Measurements from ENCODE around the gene ERC2.

ERC2 gene

GRCh38 chr3:55766753-55767152 lies 701.5 kb downstream of the ERC2 start:
- DNase-seq (ENCODE audit: low read depth in 2 of 3, low spot score in 2 of 3), result no peak

GRCh38 chr3:55765906-55766701 lies 702.2 kb downstream of the ERC2 start:
- DNase-seq (ENCODE audit: low read depth in 2 of 3, low spot score in 2 of 3), result no peak

DNA sequence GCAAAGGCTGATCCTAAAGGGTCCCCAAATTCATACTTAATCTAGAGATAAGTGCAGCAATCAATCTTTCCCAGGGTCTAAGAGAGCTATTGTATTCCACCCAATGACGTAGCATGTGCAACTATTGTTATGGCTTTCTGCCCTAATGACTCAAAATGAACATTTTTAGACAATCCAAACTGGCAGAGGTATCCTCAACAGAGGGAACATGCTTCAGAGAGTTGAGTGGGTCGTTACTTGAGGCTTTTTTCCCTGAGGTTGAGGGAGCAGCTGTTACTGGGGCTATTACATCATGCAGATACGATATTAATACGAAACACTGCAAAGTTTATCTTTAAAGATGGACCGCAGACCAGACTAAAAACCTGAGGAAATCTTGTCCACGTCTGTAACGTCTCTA lies 702.9 kb downstream of the ERC2 start:
- no peak for DNase-seq (ENCODE audit: low read depth in 2 of 3, low spot score in 2 of 3)

- DNase-seq (ENCODE audit: low read depth in 2 of 3, low spot score in 2 of 3), result no peak
Measured at GRCh38 chr3:55756976-55757375, 711.3 kb downstream of the ERC2 start.

DNA sequence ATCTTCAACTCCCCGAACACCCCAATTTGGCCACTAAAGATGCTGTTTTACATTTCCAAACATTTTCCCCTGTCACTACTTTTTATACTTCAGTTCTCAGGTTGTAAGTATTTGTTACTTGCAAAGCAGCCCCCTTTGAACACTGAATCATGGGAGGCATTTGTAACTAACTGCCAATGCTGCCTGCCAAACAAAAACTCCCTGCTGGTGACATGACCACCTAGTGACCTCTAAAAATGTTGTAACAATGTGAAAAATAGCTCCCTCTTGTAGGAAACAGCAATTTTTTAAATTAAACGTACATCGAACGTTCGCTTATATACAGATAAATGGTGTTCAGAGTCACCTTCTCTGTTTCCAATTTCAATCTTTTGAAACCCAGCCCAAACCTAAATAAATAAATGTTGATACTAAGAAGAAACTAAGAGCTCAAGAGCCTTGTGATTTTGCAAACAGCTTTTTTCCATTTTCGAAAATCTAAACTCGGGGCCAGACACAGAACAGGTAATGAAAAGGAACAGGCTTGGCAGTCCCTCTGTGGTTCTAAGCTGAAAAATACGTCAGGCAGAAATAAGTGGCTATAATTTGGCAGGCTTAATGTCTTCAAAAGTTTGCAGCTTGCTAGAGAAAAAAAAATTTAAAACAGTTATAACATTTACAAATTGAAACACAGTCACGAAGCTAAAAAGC lies 712.6 kb downstream of the ERC2 start:
- no peak for DNase-seq (ENCODE audit: low read depth in 2 of 3, low spot score in 2 of 3)

GRCh38 chr3:55752911-55753310 lies 715.4 kb downstream of the ERC2 start:
- DNase-seq (ENCODE audit: low read depth in 2 of 3, low spot score in 2 of 3), result no peak

DNA sequence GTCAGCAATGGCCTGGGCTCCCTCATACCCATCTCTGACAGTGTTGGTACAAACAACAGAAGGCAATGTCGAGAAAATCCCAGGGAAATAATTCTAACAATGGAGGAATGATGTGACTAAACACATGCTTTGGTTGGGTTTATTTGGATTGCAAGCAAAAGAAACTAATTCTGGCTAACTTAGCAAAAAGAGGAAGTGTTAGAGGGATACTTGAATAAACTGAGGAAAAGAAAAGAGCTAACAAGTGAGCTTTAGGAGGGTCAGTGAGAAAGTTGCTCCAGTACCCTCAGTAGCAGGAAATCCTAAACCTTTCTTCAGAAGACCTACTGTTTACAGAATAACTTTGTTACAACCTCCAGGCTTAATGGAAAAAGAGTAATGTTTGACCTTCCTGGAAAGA lies 716.5 kb downstream of the ERC2 start:
- no peak for DNase-seq (ENCODE audit: low read depth in 2 of 3, low spot score in 2 of 3)

- DNase-seq (ENCODE audit: low read depth in 2 of 3, low spot score in 2 of 3), result no peak
Measured at GRCh38 chr3:55750525-55750924, 717.7 kb downstream of the ERC2 start.

DNA sequence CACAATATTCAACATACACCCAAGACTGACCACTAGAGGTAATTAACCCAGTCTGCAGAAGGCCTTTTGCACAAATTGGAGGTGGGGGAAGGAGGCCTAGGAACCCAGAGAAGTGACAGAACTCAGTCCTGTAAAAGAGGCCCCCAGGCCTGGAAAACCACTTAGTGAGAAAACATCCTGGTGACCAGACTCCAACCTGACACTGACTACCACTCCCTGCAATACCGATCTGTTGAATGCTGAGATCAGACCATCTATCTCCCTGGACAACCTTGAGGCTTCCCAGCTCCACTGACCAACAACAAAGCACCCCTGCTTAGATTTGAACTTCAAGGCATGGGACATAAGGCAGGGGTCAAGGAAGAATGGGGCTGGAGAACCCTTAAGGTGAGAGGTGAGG lies 719.2 kb downstream of the ERC2 start:
- DNase-seq (ENCODE audit: low read depth in 2 of 3, low spot score in 2 of 3), result no peak

- no peak for DNase-seq (ENCODE audit: low read depth in 2 of 3, low spot score in 2 of 3)
Measured at GRCh38 chr3:55746808-55747413, 721.4 kb downstream of the ERC2 start.

DNA sequence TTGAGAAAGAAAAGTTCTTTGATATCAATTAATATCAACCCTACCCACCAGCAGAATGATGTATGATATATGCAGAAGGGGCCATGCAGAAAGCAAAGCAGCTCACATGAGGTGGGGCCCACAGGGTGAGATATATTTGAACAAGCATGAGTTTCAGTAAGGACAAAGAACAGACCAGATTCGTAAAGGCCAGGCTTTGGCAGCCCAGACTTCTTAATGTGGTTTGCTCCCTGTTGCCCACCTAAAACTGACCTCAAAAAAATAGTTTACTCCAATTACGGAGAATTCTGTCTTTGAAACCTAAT lies 725.5 kb downstream of the ERC2 start:
- DNase-seq (ENCODE audit: low read depth in 2 of 3, low spot score in 2 of 3), result no peak

GRCh38 chr3:55742022-55742831 lies 726.0 kb downstream of the ERC2 start:
- no peak for DNase-seq (ENCODE audit: low read depth in 2 of 3, low spot score in 2 of 3)

- no peak for DNase-seq (ENCODE audit: low read depth in 2 of 3, low spot score in 2 of 3)
Measured at GRCh38 chr3:55737186-55737585, 731.1 kb downstream of the ERC2 start.

DNA sequence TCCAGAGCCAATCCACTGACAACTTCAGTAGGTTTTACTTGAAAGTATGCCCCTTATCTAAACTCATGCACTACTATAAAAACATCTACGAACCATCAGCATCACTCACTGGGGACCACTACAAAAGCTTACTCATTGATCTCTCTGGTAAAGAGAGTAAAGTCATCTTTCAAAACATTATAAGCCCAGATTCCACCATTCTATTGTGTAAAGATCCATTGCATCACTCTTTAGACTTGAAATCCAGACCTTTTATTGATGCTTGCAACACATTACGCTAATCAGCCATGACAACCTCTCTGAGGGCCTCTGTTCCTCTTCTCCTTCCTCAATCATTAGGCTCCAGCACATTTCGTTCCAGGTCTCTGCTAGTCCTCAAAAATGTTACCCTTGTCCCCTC lies 732.3 kb downstream of the ERC2 start:
- DNase-seq (ENCODE audit: low read depth in 2 of 3, low spot score in 2 of 3), result no peak

DNA sequence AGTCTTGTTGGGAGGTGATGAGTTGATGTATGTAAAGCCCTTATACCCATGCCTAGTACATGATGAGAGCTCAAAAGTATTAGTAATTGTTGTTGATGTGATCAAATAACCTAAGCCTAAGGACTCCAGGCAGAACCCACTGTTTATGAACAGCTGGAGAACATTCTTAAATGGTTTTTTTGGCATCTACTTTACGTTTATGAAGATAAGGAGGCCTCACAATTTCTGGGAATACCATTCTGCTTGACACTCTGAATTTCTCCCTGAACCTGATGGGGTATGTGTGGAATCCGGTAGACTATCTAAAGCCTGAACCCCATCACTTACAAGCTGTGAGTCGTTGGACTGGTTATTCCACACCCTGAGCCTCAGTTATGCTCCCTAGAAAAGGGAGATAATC lies 736.5 kb downstream of the ERC2 start:
- DNase-seq (ENCODE audit: low read depth in 2 of 3, low spot score in 2 of 3), result no peak

- no peak for DNase-seq (ENCODE audit: low read depth in 2 of 3, low spot score in 2 of 3)
Measured at GRCh38 chr3:55729546-55729945, 738.7 kb downstream of the ERC2 start.

GRCh38 chr3:55728461-55729100 lies 739.7 kb downstream of the ERC2 start:
- DNase-seq (ENCODE audit: low read depth in 2 of 3, low spot score in 2 of 3), result no peak

DNA sequence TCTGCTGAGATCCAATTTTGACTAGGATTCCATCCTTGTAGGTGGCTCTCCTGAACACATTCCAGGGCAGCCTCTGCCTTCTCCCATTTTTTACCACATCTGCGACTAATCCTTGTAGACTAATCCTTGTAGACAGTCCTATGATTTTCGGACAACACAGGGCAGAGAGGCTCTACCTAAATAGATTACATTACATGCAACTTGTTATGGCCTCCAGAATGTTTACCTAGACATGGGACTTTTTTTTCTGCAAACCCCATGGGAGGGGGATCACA lies 741.8 kb downstream of the ERC2 start:
- no peak for DNase-seq (ENCODE audit: low read depth in 2 of 3, low spot score in 2 of 3)

- DNase-seq (ENCODE audit: low read depth in 2 of 3, low spot score in 2 of 3), result no peak
Measured at GRCh38 chr3:55725681-55726500, 742.4 kb downstream of the ERC2 start.

GRCh38 chr3:55724821-55725220 lies 743.4 kb downstream of the ERC2 start:
- no peak for DNase-seq (ENCODE audit: low read depth in 2 of 3, low spot score in 2 of 3)

DNA sequence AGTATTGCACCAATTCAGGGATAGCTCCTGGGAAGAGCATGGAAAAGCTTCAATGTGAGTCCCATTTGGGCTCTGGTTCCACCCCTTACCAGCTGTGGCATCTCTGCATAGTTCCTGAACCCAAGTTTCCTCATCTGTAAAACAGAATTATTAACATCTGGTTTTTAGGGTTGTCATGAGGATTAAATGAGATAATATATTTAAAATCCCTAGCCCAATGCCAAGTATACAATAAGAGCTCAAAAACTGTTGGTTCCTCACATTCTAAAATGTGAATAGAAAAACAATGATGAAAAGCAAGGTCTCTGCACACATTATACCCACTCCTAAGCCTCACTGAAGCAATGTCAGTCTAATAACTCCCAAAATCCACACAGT lies 743.9 kb downstream of the ERC2 start:
- DNase-seq (ENCODE audit: low read depth in 2 of 3, low spot score in 2 of 3), result no peak

All from activated CD8-positive, alpha-beta memory T cell treated with anti-CD3 and anti-CD28 coated beads for 48 hours (primary cell).